ENCODE results near the gene ID4. TPM values are rescaled to one million over a fixed set of nuclear protein-coding genes. Genes with fewer than 3 reads are reported as not detected.

ID4 gene
- total RNA-seq, 3 donors from 2014 or later, result 3.0 to 7.4 (median 4.7) TPM

DNA sequence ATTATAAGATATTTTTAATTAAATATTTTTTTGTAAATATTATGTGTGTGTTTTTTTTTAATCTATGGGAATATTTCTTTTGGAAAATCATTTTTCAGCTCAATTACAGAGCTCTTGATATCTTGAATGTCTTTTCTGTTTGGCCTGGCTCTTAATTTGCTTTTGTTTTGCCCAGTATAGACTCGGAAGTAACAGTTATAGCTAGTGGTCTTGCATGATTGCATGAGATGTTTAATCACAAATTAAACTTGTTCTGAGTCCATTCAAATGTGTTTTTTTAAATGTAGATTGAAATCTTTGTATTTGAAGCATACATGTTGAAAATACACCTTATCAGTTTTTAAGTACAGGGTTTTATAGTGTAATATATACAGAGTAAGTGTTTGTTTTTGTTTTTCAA, 2.6 kb downstream of the ID4 start:
- Histone ChIP-seq H3K36me3 (ENCODE audit: low read depth) (no peaks in the 10 kb centered on the region), H3K9me3 (no peaks in the 10 kb centered on the region), H3K4me1 (ENCODE audit: low read depth) (no peaks in the 10 kb centered on the region), H3K4me3 (no peak overlapping the region)
- intact Hi-C loops (cut with DNase I, micrococcal nuclease), result no loop called here
- DNase-seq, result no peak
- TF ChIP-seq, protein P1, sequence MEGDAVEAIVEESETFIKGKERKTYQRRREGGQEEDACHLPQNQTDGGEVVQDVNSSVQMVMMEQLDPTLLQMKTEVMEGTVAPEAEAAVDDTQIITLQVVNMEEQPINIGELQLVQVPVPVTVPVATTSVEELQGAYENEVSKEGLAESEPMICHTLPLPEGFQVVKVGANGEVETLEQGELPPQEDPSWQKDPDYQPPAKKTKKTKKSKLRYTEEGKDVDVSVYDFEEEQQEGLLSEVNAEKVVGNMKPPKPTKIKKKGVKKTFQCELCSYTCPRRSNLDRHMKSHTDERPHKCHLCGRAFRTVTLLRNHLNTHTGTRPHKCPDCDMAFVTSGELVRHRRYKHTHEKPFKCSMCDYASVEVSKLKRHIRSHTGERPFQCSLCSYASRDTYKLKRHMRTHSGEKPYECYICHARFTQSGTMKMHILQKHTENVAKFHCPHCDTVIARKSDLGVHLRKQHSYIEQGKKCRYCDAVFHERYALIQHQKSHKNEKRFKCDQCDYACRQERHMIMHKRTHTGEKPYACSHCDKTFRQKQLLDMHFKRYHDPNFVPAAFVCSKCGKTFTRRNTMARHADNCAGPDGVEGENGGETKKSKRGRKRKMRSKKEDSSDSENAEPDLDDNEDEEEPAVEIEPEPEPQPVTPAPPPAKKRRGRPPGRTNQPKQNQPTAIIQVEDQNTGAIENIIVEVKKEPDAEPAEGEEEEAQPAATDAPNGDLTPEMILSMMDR (IDR thresholded peaks at IDR 0.05), result no peak
- ATAC-seq, result no peak

- Histone ChIP-seq H3K9me3 (no peaks in the 10 kb centered on the region), H3K4me3 (no peak overlapping the region), H3K36me3 (ENCODE audit: low read depth) (no peaks in the 10 kb centered on the region), H3K4me1 (ENCODE audit: low read depth) (no peaks in the 10 kb centered on the region)
- DNase-seq (no peak), ATAC-seq (no peak)
- intact Hi-C loops (cut with DNase I, micrococcal nuclease), result no loop called here
- TF ChIP-seq, protein P1 (IDR thresholded peaks at IDR 0.05), result no peak
These were observed 4.0 kb downstream of the ID4 start for GRCh38 chr6:19841181-19841580.

DNA sequence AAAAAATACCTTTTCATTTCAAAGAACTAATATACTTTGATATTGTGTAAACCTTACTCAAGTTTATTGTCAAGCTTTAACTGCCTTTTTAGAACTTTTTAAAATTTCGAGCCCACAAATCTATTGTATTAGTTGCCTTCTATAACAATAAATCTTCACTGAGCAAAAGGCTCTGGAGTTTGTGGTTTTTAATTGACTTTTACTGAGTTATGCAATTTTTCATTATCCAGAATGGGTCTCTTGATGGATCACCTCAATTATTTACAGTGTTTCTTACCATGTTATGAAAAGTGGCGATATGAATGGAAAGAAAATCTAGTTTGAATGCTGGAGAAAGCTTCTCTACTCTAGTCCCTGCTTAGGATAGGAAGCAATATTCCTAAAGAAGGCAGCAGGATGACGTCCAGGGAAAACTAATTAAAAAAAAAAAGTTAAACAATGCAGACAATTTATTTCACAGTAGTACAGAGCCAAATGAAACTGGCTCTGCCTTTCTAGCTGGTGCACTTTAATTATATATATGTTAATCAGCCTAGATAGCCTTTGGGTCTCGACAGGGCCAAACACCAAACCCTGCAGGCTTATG, 5.0 kb downstream of the ID4 start:
- no peaks in the 10 kb centered on the region for H3K4me1 ChIP-seq (ENCODE audit: low read depth)
- intact Hi-C loops (cut with DNase I, micrococcal nuclease), result no loop called here
- no peak for ATAC-seq
- H3K36me3 ChIP-seq (ENCODE audit: low read depth), result no peaks in the 10 kb centered on the region
- TF ChIP-seq, protein P1 (IDR thresholded peaks at IDR 0.05), result no peak
- no peak overlapping the region for H3K4me3 ChIP-seq
- no peaks in the 10 kb centered on the region for H3K9me3 ChIP-seq
- DNase-seq, result no peak

GRCh38 chr6:19844689-19845088, 7.5 kb downstream of the ID4 start:
- TF ChIP-seq, protein P1 (IDR thresholded peaks at IDR 0.05), result no peak
- no peaks in the 10 kb centered on the region for H3K4me1 ChIP-seq (ENCODE audit: low read depth)
- no peaks in the 10 kb centered on the region for H3K36me3 ChIP-seq (ENCODE audit: low read depth)
- H3K4me3 ChIP-seq, result no peak overlapping the region
- intact Hi-C loops (cut with DNase I, micrococcal nuclease), result no loop called here
- DNase-seq, result no peak
- H3K9me3 ChIP-seq, result no peaks in the 10 kb centered on the region
- no peak for ATAC-seq

GRCh38 chr6:19845266-19846041, 8.3 kb downstream of the ID4 start:
- H3K9me3 ChIP-seq, result no peaks in the 10 kb centered on the region
- H3K36me3 ChIP-seq (ENCODE audit: low read depth), result no peaks in the 10 kb centered on the region
- no peak for DNase-seq
- no peaks in the 10 kb centered on the region for H3K4me1 ChIP-seq (ENCODE audit: low read depth)
- TF ChIP-seq, protein P1 (IDR thresholded peaks at IDR 0.05), result no peak
- no peak for ATAC-seq
- H3K4me3 ChIP-seq, result no peak overlapping the region
- intact Hi-C loops (cut with DNase I, micrococcal nuclease), result no loop called here

Measured in mucosa of descending colon (tissue), 3 donors.